T-helper 2 cell treated with Interferon-gamma antibody and Interleukin-4, amounts not matched to agents 5 μg/mL and 100 μg/mL, for 36 hours (primary cell): ENCODE results near the gene ZFP57.

ENCODE experiments used
- DNase-seq: peaks from one replicate; pipeline ENCODE4 v3.0.0; 2021; ENCODE audit warnings: low spot score
- H3K27ac Mint-ChIP-seq: one replicate; pipeline ENCODE4 v1.8.0; 2021; ENCODE audit warnings: mild to moderate bottlenecking, mixed read lengths
- H3K27me3 Mint-ChIP-seq: one replicate; pipeline ENCODE4 v1.8.0; 2021; ENCODE audit warnings: low read depth, mixed read lengths
- H3K36me3 Mint-ChIP-seq: one replicate; pipeline ENCODE4 v1.8.0; 2021; ENCODE audit warnings: low read depth, mixed read lengths
- H3K4me1 Mint-ChIP-seq: one replicate; pipeline ENCODE4 v1.8.0; 2021; ENCODE audit warnings: low read depth, mixed read lengths
- H3K4me3 Mint-ChIP-seq: one replicate; pipeline ENCODE4 v1.8.0; 2022; ENCODE audit warnings: mild to moderate bottlenecking, moderate library complexity, mixed read lengths
- H3K9me3 Mint-ChIP-seq: one replicate; pipeline ENCODE4 v1.8.0; 2021; ENCODE audit warnings: mixed read lengths

ZFP57 gene

GRCh38 chr6:29680904-29681303 lies at the start of gene ZFP57:
Gene ZFP57 (minus strand): TSS chr6:29681152. CDS start chr6:29677003, 4,149 bp downstream.
- H3K4me1 Mint-ChIP-seq: peaks cover 7% of the 10 kb centered on the region
- DNase-seq: no peak
- H3K27ac Mint-ChIP-seq: peak within 1 kb of the TSS; percentile 65
- peaks cover 2% of the 10 kb centered on the region for H3K27me3 Mint-ChIP-seq
- H3K36me3 Mint-ChIP-seq: no peaks in the 10 kb centered on the region
- peak within 1 kb of the TSS; percentile 63 for H3K4me3 Mint-ChIP-seq
- H3K9me3 Mint-ChIP-seq: no peaks in the 10 kb centered on the region

- no peak for DNase-seq
- Mint-ChIP-seq H3K27ac (no peak overlapping the region), H3K27me3 (no peaks in the 10 kb centered on the region), H3K4me3 (no peak overlapping the region), H3K36me3 (peaks cover 31% of the 10 kb centered on the region), H3K4me1 (peaks cover 28% of the 10 kb centered on the region), H3K9me3 (peaks cover 3% of the 10 kb centered on the region)
Observed at GRCh38 chr6:29730575-29731126, 49.7 kb upstream of the ZFP57 start.

DNA sequence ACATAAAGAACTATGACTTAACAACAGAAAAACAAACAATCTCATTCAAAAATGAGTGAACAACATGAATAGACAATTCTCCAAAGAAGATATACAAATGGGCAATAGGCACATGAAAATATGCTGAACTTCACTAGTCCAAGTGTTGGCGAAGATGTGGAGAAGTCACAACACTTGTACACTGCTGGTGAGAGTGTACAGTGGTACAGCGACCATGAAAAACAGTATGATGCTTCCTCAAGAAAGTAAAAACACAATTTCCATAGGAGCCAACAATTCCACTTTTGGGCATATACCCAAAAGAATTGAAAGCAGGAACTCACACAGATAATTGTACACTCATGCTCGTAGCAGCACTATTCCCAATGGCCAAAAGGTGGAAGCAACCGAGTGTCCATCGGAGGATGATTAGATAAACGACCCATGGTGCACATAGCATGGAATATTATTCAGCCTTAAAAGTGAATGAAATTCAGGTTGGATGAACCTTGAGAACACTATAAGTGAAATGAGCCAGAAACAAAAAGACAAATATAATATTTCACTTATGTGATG lies 48.9 kb upstream of the ZFP57 start:
- no peak overlapping the region for H3K27ac Mint-ChIP-seq
- H3K4me1 Mint-ChIP-seq: peaks cover 33% of the 10 kb centered on the region
- no peaks in the 10 kb centered on the region for H3K27me3 Mint-ChIP-seq
- peaks cover 35% of the 10 kb centered on the region for H3K36me3 Mint-ChIP-seq
- no peak overlapping the region for H3K4me3 Mint-ChIP-seq
- H3K9me3 Mint-ChIP-seq: no peaks in the 10 kb centered on the region
- no peak for DNase-seq

GRCh38 chr6:29728875-29729270 lies 47.9 kb upstream of the ZFP57 start:
- no peak overlapping the region for H3K27ac Mint-ChIP-seq
- DNase-seq: no peak
- H3K27me3 Mint-ChIP-seq: no peaks in the 10 kb centered on the region
- H3K36me3 Mint-ChIP-seq: peaks cover 44% of the 10 kb centered on the region
- no peaks in the 10 kb centered on the region for H3K9me3 Mint-ChIP-seq
- no peak overlapping the region for H3K4me3 Mint-ChIP-seq
- H3K4me1 Mint-ChIP-seq: peaks cover 33% of the 10 kb centered on the region

- no peak for DNase-seq
- no peaks in the 10 kb centered on the region for H3K9me3 Mint-ChIP-seq
- peaks cover 44% of the 10 kb centered on the region for H3K36me3 Mint-ChIP-seq
- no peak overlapping the region for H3K4me3 Mint-ChIP-seq
- H3K4me1 Mint-ChIP-seq: peaks cover 33% of the 10 kb centered on the region
- peak overlapping the region; percentile 50 for H3K27ac Mint-ChIP-seq
- H3K27me3 Mint-ChIP-seq: no peaks in the 10 kb centered on the region
Observed at GRCh38 chr6:29728173-29728874, 47.4 kb upstream of the ZFP57 start.

GRCh38 chr6:29727637-29728036 lies 46.7 kb upstream of the ZFP57 start:
- Mint-ChIP-seq H3K4me1 (peaks cover 33% of the 10 kb centered on the region), H3K9me3 (no peaks in the 10 kb centered on the region), H3K4me3 (peak overlapping the region; percentile 29), H3K27me3 (no peaks in the 10 kb centered on the region), H3K36me3 (peaks cover 48% of the 10 kb centered on the region), H3K27ac (peak overlapping the region; percentile 26)
- no peak for DNase-seq

- no peaks in the 10 kb centered on the region for H3K9me3 Mint-ChIP-seq
- peaks cover 48% of the 10 kb centered on the region for H3K36me3 Mint-ChIP-seq
- peaks cover 38% of the 10 kb centered on the region for H3K4me1 Mint-ChIP-seq
- DNase-seq: no peak
- H3K27ac Mint-ChIP-seq: no peak overlapping the region
- H3K4me3 Mint-ChIP-seq: peak overlapping the region; percentile 43
- H3K27me3 Mint-ChIP-seq: no peaks in the 10 kb centered on the region
Observed at GRCh38 chr6:29726571-29727194, 45.7 kb upstream of the ZFP57 start.

DNA sequence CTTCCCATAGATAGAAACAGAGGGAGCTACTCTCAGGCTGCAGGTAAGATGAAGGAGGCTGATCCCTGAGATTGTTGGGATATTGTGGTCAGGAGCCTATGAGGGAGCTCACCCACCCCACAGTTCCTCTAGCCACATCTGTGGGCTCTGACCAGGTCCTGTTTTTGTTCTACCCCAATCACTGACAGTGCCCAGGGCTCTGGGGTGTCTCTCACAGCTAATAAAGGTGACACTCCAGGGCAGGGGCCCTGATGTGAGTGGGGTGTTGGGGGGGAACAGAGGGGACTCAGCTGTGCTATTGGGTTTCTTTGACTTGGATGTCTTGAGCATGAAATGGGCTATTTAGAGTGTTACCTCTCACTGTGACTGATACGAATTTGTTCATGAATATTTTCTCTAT lies 45.0 kb upstream of the ZFP57 start:
- Mint-ChIP-seq H3K36me3 (peaks cover 48% of the 10 kb centered on the region), H3K27me3 (no peaks in the 10 kb centered on the region), H3K4me1 (peaks cover 41% of the 10 kb centered on the region), H3K4me3 (peak overlapping the region; percentile 92), H3K27ac (no peak overlapping the region), H3K9me3 (no peaks in the 10 kb centered on the region)
- no peak for DNase-seq

- Mint-ChIP-seq H3K27me3 (no peaks in the 10 kb centered on the region), H3K4me1 (peaks cover 41% of the 10 kb centered on the region), H3K36me3 (peaks cover 48% of the 10 kb centered on the region), H3K4me3 (peak overlapping the region; percentile 92), H3K9me3 (no peaks in the 10 kb centered on the region), H3K27ac (peak overlapping the region; percentile 11)
- no peak for DNase-seq
Observed at GRCh38 chr6:29724937-29725869, 44.3 kb upstream of the ZFP57 start.

GRCh38 chr6:29723666-29724588 lies 43.0 kb upstream of the ZFP57 start:
- Mint-ChIP-seq H3K27ac (peak overlapping the region; percentile 85), H3K27me3 (no peaks in the 10 kb centered on the region), H3K4me1 (peaks cover 39% of the 10 kb centered on the region), H3K4me3 (peak overlapping the region; percentile 92), H3K9me3 (no peaks in the 10 kb centered on the region), H3K36me3 (peaks cover 48% of the 10 kb centered on the region)
- DNase-seq: peak; percentile 56

GRCh38 chr6:29723262-29723665 lies 42.3 kb upstream of the ZFP57 start, which contains the start of gene HLA-F:
Gene HLA-F (plus strand): TSS chr6:29723434. CDS start chr6:29723464, 30 bp downstream.
- Mint-ChIP-seq H3K4me1 (peaks cover 39% of the 10 kb centered on the region), H3K36me3 (peaks cover 47% of the 10 kb centered on the region), H3K27ac (peak within 1 kb of the TSS; percentile 89), H3K4me3 (peak within 1 kb of the TSS; percentile 92), H3K27me3 (no peaks in the 10 kb centered on the region), H3K9me3 (no peaks in the 10 kb centered on the region)
- DNase-seq: peak; percentile 85

DNA sequence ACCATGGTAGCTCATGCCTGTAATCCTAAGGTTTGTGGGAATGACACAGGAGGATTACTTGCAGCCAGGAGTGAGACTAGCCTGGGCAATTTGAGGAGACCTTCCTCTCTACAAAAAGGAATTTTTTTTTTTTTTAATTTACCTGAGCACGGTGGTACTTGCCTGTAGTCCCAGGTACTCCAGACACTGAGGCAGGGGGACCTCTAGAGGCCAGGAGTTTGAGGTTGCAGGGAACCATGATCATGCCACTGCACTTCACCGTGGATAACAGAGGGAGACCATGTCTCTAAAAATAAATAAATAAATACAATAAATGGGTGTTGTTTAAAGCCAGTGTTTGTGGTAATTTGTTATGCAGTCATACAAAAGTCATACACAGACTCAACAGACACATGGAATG lies 39.9 kb upstream of the ZFP57 start:
- Mint-ChIP-seq H3K27ac (no peak overlapping the region), H3K36me3 (peaks cover 23% of the 10 kb centered on the region), H3K4me3 (no peak overlapping the region), H3K27me3 (no peaks in the 10 kb centered on the region), H3K9me3 (no peaks in the 10 kb centered on the region), H3K4me1 (peaks cover 18% of the 10 kb centered on the region)
- DNase-seq: no peak
